GM21381 (cell line): ENCODE data around the gene UBN1.

Source experiments
- ATAC-seq: cut with Tn5 transposase; IDR thresholded peaks from one replicate; pipeline ENCODE4 v1.9.1; 2021; ENCODE audit warnings: mild to moderate bottlenecking, moderate library complexity; ENCODE audit not compliant: unreplicated experiment

Gene UBN1

GRCh38 chr16:4900036-4900435, 52.8 kb downstream of the UBN1 start:
- no peak for ATAC-seq

- ATAC-seq = no peak
These were observed 53.5 kb downstream of the UBN1 start for GRCh38 chr16:4900750-4901149.

GRCh38 chr16:4902038-4902437, 54.8 kb downstream of the UBN1 start:
- ATAC-seq = no peak

- no peak for ATAC-seq
These were observed 57.0 kb downstream of the UBN1 start for GRCh38 chr16:4904108-4904941.

GRCh38 chr16:4904942-4905615, 57.8 kb downstream of the UBN1 start:
- no peak for ATAC-seq

- no peak for ATAC-seq
These were observed 61.6 kb downstream of the UBN1 start for GRCh38 chr16:4908854-4909401.

- ATAC-seq = no peak
These were observed 62.5 kb downstream of the UBN1 start for GRCh38 chr16:4909825-4910224.

GRCh38 chr16:4910828-4911227, 63.5 kb downstream of the UBN1 start:
- no peak for ATAC-seq

GRCh38 chr16:4911970-4912386, 64.7 kb downstream of the UBN1 start:
- ATAC-seq = no peak

- ATAC-seq = no peak
These were observed 66.0 kb downstream of the UBN1 start for GRCh38 chr16:4913130-4913773.

- no peak for ATAC-seq
These were observed 66.7 kb downstream of the UBN1 start for GRCh38 chr16:4913774-4914525.

GRCh38 chr16:4914528-4915225, 67.4 kb downstream of the UBN1 start:
- ATAC-seq = no peak

GRCh38 chr16:4915226-4915761, 68.0 kb downstream of the UBN1 start:
- no peak for ATAC-seq

GRCh38 chr16:4917117-4917516, 69.8 kb downstream of the UBN1 start:
- ATAC-seq = no peak

GRCh38 chr16:4918781-4919251, 71.5 kb downstream of the UBN1 start:
- no peak for ATAC-seq

- no peak for ATAC-seq
These were observed 73.5 kb downstream of the UBN1 start for GRCh38 chr16:4920826-4921225.

GRCh38 chr16:4922721-4923342, 75.6 kb downstream of the UBN1 start:
- no peak for ATAC-seq

GRCh38 chr16:4923853-4924252, 76.6 kb downstream of the UBN1 start:
- no peak for ATAC-seq

GRCh38 chr16:4924593-4925292, 77.5 kb downstream of the UBN1 start:
- ATAC-seq = no peak
